GM20000 (cell line): Measurements from ENCODE around the gene CIDEA.

Experiments used
- DNase-seq: peaks from one replicate; pipeline ENCODE4 v3.0.0; 2012; ENCODE audit warnings: low spot score
- CTCF ChIP-seq: IDR thresholded peaks from 2 replicates; pipeline ENCODE4 v1.5.1; 2012; ENCODE audit warnings: mild to moderate bottlenecking, control low read depth; ENCODE audit errors: extremely low read depth, missing control alignments

CIDEA gene

GRCh38 chr18:12278215-12278671 is 24.1 kb downstream of the CIDEA start:
- TF ChIP-seq CTCF, result no peak
- no peak for DNase-seq

GRCh38 chr18:12278741-12279682 is 24.9 kb downstream of the CIDEA start:
- TF ChIP-seq CTCF, result no peak
- no peak for DNase-seq

- DNase-seq, result no peak
- TF ChIP-seq CTCF, result no peak
Measured at GRCh38 chr18:12279781-12280531, 25.8 kb downstream of the CIDEA start.

GRCh38 chr18:12281861-12282260 is 27.7 kb downstream of the CIDEA start:
- no peak for DNase-seq
- no peak for TF ChIP-seq CTCF

- no peak for DNase-seq
- TF ChIP-seq CTCF, result no peak
Measured at GRCh38 chr18:12282442-12283039, 28.4 kb downstream of the CIDEA start.

- DNase-seq, result no peak
- no peak for TF ChIP-seq CTCF
Measured at GRCh38 chr18:12283256-12283655, 29.1 kb downstream of the CIDEA start.
